GM23248 (cell line): ENCODE results near the gene ANKS1B.

Experiments used
- EZH2 ChIP-seq: fragments of 200-600 bp; sonication (generic); IDR thresholded peaks from 2 replicates; pipeline ENCODE4 v1.6.1; 2018; ENCODE audit warnings: antibody characterized with exemption, mild to moderate bottlenecking; ENCODE audit not compliant: insufficient read depth, poor library complexity, severe bottlenecking
- EZH2phosphoT487 ChIP-seq: fragments of 200-600 bp; sonication (generic); IDR thresholded peaks from 2 replicates; pipeline ENCODE4 v1.6.1; 2018; ENCODE audit warnings: antibody characterized with exemption, moderate library complexity, mild to moderate bottlenecking, low read depth; ENCODE audit not compliant: insufficient read depth

- no peak for TF ChIP-seq EZH2phosphoT487
- no peak for TF ChIP-seq EZH2
These were observed 1114.2 kb downstream of the ANKS1B start for GRCh38 chr12:98870504-98870903.
